DND-41 (cell line): Measurements from ENCODE around the gene BCL11A.

ENCODE experiments used
- ATAC-seq: fragments of 200-7000 bp; cut with Tn5 transposase; 3 replicates; pipeline ENCODE4 v1.9.1; 2021; ENCODE audit warnings: low read depth; ENCODE audit not compliant: insufficient read depth
- DNase-seq: peaks from one replicate; pipeline ENCODE4 v3.0.0-alpha.2; 2020
- H2AFZ ChIP-seq: 2 replicates; pipeline ENCODE4 v1.6.0; 2012; ENCODE audit warnings: low read depth, low read length
- H3K27ac ChIP-seq: 2 replicates; pipeline ENCODE4 v1.5.1; 2012; ENCODE audit warnings: low read length, inconsistent platforms
- H3K27me3 ChIP-seq: fragments of 200-600 bp; sonication (generic); 2 replicates; pipeline ENCODE4 v1.6.0; 2012; ENCODE audit warnings: low read length, mild to moderate bottlenecking, inconsistent platforms; ENCODE audit not compliant: insufficient read depth, poor library complexity
- H3K36me3 ChIP-seq: 2 replicates; pipeline ENCODE4 v1.5.1; 2012; ENCODE audit warnings: low read length, inconsistent platforms; ENCODE audit not compliant: insufficient read depth
- H3K4me1 ChIP-seq: 2 replicates; pipeline ENCODE4 v1.5.1; 2012; ENCODE audit warnings: mild to moderate bottlenecking, low read length; ENCODE audit not compliant: insufficient read depth
- H3K4me2 ChIP-seq: 2 replicates; pipeline ENCODE4 v1.6.0; 2012; ENCODE audit warnings: mild to moderate bottlenecking, moderate library complexity, low read length, inconsistent platforms; ENCODE audit not compliant: insufficient read depth
- H3K4me3 ChIP-seq, 2 experiments: fragments of 200-600 bp in 1 of 2; shearing (Covaris generic) in 1 of 2; 2 replicates each; pipeline ENCODE4 v1.5.1; 2012 to 2016; ENCODE audit warnings: inconsistent platforms in 2 of 2, low read length in 2 of 2, mild to moderate bottlenecking in 2 of 2, low read depth in 1 of 2, moderate library complexity in 1 of 2
- H3K79me2 ChIP-seq: 2 replicates; pipeline ENCODE4 v1.6.0; 2012; ENCODE audit warnings: low read length, inconsistent platforms; ENCODE audit not compliant: insufficient read depth
- H3K9ac ChIP-seq: 2 replicates; pipeline ENCODE4 v1.6.0; 2012; ENCODE audit warnings: low read depth, mild to moderate bottlenecking, inconsistent platforms, low read length, moderate library complexity
- H3K9me3 ChIP-seq: 2 replicates; pipeline ENCODE4 v1.5.1; 2012; ENCODE audit warnings: low read length, moderate library complexity, mild to moderate bottlenecking, inconsistent platforms; ENCODE audit not compliant: insufficient read depth, severe bottlenecking
- H4K20me1 ChIP-seq: 2 replicates; pipeline ENCODE4 v1.6.0; 2012; ENCODE audit warnings: low read length; ENCODE audit not compliant: insufficient read depth
- EZH2 ChIP-seq: IDR thresholded peaks from 3 replicates; pipeline ENCODE4 v1.6.1; 2012; ENCODE audit warnings: borderline replicate concordance, low read depth, mild to moderate bottlenecking, moderate library complexity, low read length, inconsistent platforms; ENCODE audit not compliant: severe bottlenecking
- TF ChIP-seq, protein P1 (sequence below): IDR thresholded peaks from 2 replicates; pipeline ENCODE4 v1.5.1; 2012; ENCODE audit warnings: borderline replicate concordance, low read length, moderate library complexity, mild to moderate bottlenecking; ENCODE audit not compliant: poor library complexity, severe bottlenecking; ENCODE audit errors: extremely low read depth

Gene BCL11A

DNA sequence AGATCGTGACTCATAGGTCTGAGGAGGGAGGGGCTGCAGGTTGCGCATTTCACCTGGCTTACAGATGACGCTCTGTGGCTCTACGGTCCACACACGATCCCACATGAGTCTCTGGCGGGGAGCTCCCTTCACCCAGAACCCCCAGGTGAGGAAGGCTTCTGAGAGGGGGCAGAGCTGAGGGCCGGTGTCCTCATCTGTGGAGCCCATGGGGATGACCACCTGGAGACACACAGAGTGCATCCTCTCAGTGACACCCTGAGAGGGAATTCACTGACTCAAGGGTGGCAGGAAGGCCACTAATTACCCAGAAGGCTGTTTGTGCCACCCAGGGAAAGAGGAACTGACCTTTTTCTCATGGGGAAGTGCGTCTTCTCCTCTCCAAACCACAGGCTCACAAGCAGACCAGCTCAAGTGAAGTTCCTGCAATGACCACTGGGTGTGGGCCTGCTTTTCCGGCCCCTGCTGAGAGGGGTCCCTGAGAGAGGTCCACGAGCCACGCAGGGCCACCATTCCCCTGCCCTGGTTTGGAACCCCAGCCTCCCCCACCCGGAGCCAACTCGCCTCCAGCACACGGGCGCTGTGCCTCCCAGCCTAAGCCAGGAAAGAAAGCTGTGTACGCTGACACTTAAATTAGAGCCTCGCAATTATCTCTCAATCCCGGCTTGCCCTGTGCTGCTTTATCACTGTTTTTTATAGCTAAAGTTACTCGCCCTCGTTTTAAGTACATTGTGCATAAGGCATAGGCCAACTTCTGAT lies 114.1 kb downstream of the BCL11A start:
- ATAC-seq (no peak), DNase-seq (no peak)
- Histone ChIP-seq H2AFZ (no peak overlapping the region), H3K9me3 (no peaks in the 10 kb centered on the region), H3K27ac (no peak overlapping the region), H4K20me1 (no peaks in the 10 kb centered on the region), H3K36me3 (no peaks in the 10 kb centered on the region), H3K4me1 (no peaks in the 10 kb centered on the region), H3K9ac (no peak overlapping the region), H3K4me2 (no peak overlapping the region), H3K27me3 (no peaks in the 10 kb centered on the region), H3K4me3 (no peak overlapping the region), H3K79me2 (no peaks in the 10 kb centered on the region)
- TF ChIP-seq, protein P1, sequence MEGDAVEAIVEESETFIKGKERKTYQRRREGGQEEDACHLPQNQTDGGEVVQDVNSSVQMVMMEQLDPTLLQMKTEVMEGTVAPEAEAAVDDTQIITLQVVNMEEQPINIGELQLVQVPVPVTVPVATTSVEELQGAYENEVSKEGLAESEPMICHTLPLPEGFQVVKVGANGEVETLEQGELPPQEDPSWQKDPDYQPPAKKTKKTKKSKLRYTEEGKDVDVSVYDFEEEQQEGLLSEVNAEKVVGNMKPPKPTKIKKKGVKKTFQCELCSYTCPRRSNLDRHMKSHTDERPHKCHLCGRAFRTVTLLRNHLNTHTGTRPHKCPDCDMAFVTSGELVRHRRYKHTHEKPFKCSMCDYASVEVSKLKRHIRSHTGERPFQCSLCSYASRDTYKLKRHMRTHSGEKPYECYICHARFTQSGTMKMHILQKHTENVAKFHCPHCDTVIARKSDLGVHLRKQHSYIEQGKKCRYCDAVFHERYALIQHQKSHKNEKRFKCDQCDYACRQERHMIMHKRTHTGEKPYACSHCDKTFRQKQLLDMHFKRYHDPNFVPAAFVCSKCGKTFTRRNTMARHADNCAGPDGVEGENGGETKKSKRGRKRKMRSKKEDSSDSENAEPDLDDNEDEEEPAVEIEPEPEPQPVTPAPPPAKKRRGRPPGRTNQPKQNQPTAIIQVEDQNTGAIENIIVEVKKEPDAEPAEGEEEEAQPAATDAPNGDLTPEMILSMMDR = peak; percentile 22
- TF ChIP-seq EZH2 = no peak

DNA sequence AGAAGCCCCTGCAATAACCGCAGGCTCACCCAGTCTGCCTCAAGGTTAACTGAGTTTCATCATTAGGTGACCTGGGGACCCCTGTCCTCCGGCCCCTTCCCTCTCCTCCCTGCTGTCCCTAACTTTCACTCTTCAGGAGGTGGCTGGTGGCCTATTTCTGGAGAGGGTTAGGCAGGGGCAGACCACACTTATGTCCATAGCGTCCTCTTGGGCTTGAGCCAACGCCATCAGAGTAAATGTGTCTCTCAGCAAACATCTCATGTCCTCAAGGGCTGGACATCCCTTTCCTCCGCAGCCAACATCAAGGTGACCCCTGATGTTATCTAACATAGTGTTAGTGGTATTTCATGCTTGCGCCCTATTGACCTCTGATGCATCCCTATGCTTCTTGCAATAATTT lies 114.8 kb downstream of the BCL11A start:
- Histone ChIP-seq H4K20me1 (no peaks in the 10 kb centered on the region), H3K4me3 (no peak overlapping the region), H3K27me3 (no peaks in the 10 kb centered on the region), H2AFZ (no peak overlapping the region), H3K4me2 (no peak overlapping the region), H3K4me1 (no peaks in the 10 kb centered on the region), H3K9ac (no peak overlapping the region), H3K27ac (no peak overlapping the region), H3K9me3 (no peaks in the 10 kb centered on the region), H3K79me2 (no peaks in the 10 kb centered on the region), H3K36me3 (no peaks in the 10 kb centered on the region)
- no peak for TF ChIP-seq EZH2
- TF ChIP-seq, protein P1 = no peak
- no peak for DNase-seq
- no peak for ATAC-seq

DNA sequence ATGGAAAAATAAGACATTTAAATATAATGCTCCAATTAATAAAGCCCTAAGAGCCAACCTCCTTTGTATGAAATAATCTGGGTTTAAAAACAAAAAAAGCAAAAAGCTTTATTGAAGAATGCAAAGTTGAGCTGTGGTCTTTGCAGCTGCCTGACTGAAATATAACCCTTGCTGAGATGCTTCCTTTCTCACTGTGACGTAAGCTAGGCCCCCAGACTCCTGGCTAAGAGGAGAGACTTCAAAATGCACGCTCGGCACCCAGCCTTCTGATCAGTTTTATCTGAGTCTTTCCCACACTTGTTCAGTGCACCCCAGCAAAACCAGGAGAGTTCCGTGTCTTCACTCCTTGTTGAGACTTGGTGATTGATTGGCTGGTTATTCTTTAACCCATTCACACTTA lies 115.3 kb downstream of the BCL11A start:
- Histone ChIP-seq H3K79me2 (no peaks in the 10 kb centered on the region), H2AFZ (no peak overlapping the region), H3K4me1 (no peaks in the 10 kb centered on the region), H3K4me3 (no peak overlapping the region), H4K20me1 (no peaks in the 10 kb centered on the region), H3K36me3 (no peaks in the 10 kb centered on the region), H3K4me2 (no peak overlapping the region), H3K27ac (no peak overlapping the region), H3K27me3 (no peaks in the 10 kb centered on the region), H3K9ac (no peak overlapping the region), H3K9me3 (no peaks in the 10 kb centered on the region)
- no peak for ATAC-seq
- no peak for DNase-seq
- TF ChIP-seq, protein P1 = no peak
- no peak for TF ChIP-seq EZH2
